Right ventricle myocardium inferior (tissue), 1 donor: ENCODE data around the gene DBP. TPM values are rescaled to one million over a fixed set of nuclear protein-coding genes. Genes with fewer than 3 reads are reported as not detected.
"Not testable (repeated sequence)": the region's sequence is repeated elsewhere in the genome, so short reads cannot be mapped to it uniquely, and the experiment has no call there.

ENCODE experiments used
- ATAC-seq: fragments of 200-7000 bp; cut with Tn5 transposase; one replicate; pipeline ENCODE4 v1.9.1; 2020; ENCODE audit warnings: mild to moderate bottlenecking, moderate library complexity
- DNase-seq: peaks from one replicate; pipeline ENCODE4 v3.0.0; 2021; ENCODE audit errors: missing footprints
- intact Hi-C: fragments of 100-400 bp; cut with DNase I; formaldehyde crosslinking; loops from one replicate; pipeline ENCODE4 v1.11.0; 2022
- total RNA-seq: library from RNA; stranded (reverse); fragmentation: NEBNext Ultra II Directional; extraction: Animal tissue kit (Norgen Biotek cat#: 25700); gene quantifications from one replicate; pipeline ENCODE4 v1.2.1, GENCODE V29; 2021
- donor health status: DM: no; HTN: yes; CAD: no; lungs with severe emphysema.

DBP gene
- total RNA-seq, 1 donor from 2014 or later: 15.2 TPM

- DNase-seq: no peak
- no peak for ATAC-seq
- intact Hi-C loops: no loop called here
Measured at GRCh38 chr19:48634036-48634342, 3.2 kb downstream of the DBP start.

GRCh38 chr19:48633148-48634035 is 3.8 kb downstream of the DBP start:
- DNase-seq (peak; percentile 55), ATAC-seq (no peak)
- intact Hi-C loops: no loop called here

GRCh38 chr19:48632692-48633147 is 4.5 kb downstream of the DBP start:
- no peak for ATAC-seq
- DNase-seq: no peak
- intact Hi-C loops: no loop called here

- DNase-seq, intact Hi-C loops, ATAC-seq: not testable (repeated sequence)
Measured at GRCh38 chr19:48632286-48632685, 4.9 kb downstream of the DBP start.

GRCh38 chr19:48631225-48631624 is 6.0 kb downstream of the DBP start:
- intact Hi-C loops: no loop called here
- no peak for ATAC-seq
- DNase-seq: no peak

- intact Hi-C loops: no loop called here
- peak; percentile 2 for ATAC-seq
- DNase-seq: peak; percentile 90
Measured at GRCh38 chr19:48630296-48631063, 6.7 kb downstream of the DBP start.

- ATAC-seq (peak; percentile 21), DNase-seq (peak; percentile 81)
- intact Hi-C loops: no loop called here
Measured at GRCh38 chr19:48629599-48630295, 7.4 kb downstream of the DBP start.

GRCh38 chr19:48629297-48629598 is 7.9 kb downstream of the DBP start:
- DNase-seq (no peak), ATAC-seq (no peak)
- intact Hi-C loops: no loop called here

- DNase-seq (peak; percentile 66), ATAC-seq (no peak)
- intact Hi-C loops: no loop called here
Measured at GRCh38 chr19:48628486-48629296, 8.5 kb downstream of the DBP start.

GRCh38 chr19:48627865-48628314 is 9.3 kb downstream of the DBP start:
- intact Hi-C loops: no loop called here
- no peak for ATAC-seq
- DNase-seq: peak; percentile 60

GRCh38 chr19:48627201-48627864 is 9.8 kb downstream of the DBP start:
- no peak for ATAC-seq
- peak; percentile 55 for DNase-seq
- intact Hi-C loops: no loop called here

GRCh38 chr19:48625891-48626327 is 11.3 kb downstream of the DBP start:
- intact Hi-C loops: no loop called here
- no peak for ATAC-seq
- peak; percentile 64 for DNase-seq

GRCh38 chr19:48624791-48625723 is 12.1 kb downstream of the DBP start:
- intact Hi-C loops: no loop called here
- ATAC-seq: no peak
- no peak for DNase-seq

GRCh38 chr19:48624067-48624594 is 13.0 kb downstream of the DBP start:
- ATAC-seq (peak; percentile 87), DNase-seq (peak; percentile 99)
- intact Hi-C loops: no loop called here

GRCh38 chr19:48623556-48624066 is 13.6 kb downstream of the DBP start:
- no peak for DNase-seq
- ATAC-seq: no peak
- intact Hi-C loops: no loop called here

- intact Hi-C loops: no loop called here
- DNase-seq (peak; percentile 34), ATAC-seq (no peak)
Measured at GRCh38 chr19:48619692-48620585, 17.2 kb downstream of the DBP start.
